Liver (tissue), 9 donors: Measurements from ENCODE around the gene FREY1. TPM values are rescaled to one million over a fixed set of nuclear protein-coding genes. Genes with fewer than 3 reads are reported as not detected.

Experiments
- DNase-seq: peaks from one replicate; pipeline ENCODE4 v3.0.0-alpha.2; 2017; ENCODE audit warnings: low spot score
- H3K27ac ChIP-seq, 2 donors: one replicate each; pipeline ENCODE4 v1.7.0; 2013; ENCODE audit warnings: inconsistent platforms in 2 of 2, low read length in 2 of 2, control low read depth in 1 of 2, low read depth in 1 of 2, mild to moderate bottlenecking in 1 of 2
- H3K27me3 ChIP-seq, 4 donors: one replicate each; pipeline versions ENCODE4 v1.6.1 to v1.7.0; 2013; ENCODE audit warnings: low read length in 3 of 4, inconsistent platforms in 1 of 4, mild to moderate bottlenecking in 1 of 4, moderate library complexity in 1 of 4; ENCODE audit not compliant: control insufficient read depth in 4 of 4, insufficient read depth in 4 of 4
- H3K36me3 ChIP-seq, 4 donors: one replicate each; pipeline versions ENCODE4 v1.6.1 to v1.7.0; 2013; ENCODE audit warnings: low read length in 3 of 4, mild to moderate bottlenecking in 3 of 4, low read depth in 1 of 4, moderate library complexity in 1 of 4; ENCODE audit not compliant: control insufficient read depth in 4 of 4, insufficient read depth in 3 of 4
- H3K4me1 ChIP-seq, 4 donors: one replicate each; pipeline versions ENCODE4 v1.6.1 to v1.7.0; 2013; ENCODE audit warnings: low read length in 3 of 4, mild to moderate bottlenecking in 3 of 4, moderate library complexity in 1 of 4; ENCODE audit not compliant: control insufficient read depth in 4 of 4, insufficient read depth in 4 of 4
- H3K4me3 ChIP-seq, 3 donors: one replicate each; pipeline versions ENCODE4 v1.6.1 to v1.7.0; 2013; ENCODE audit warnings: low read length in 3 of 3, control low read depth in 1 of 3, low read depth in 1 of 3, mild to moderate bottlenecking in 1 of 3
- H3K9ac ChIP-seq, 2 donors: one replicate each; pipeline ENCODE4 v1.7.0; 2013; ENCODE audit warnings: low read length in 2 of 2, mild to moderate bottlenecking in 2 of 2, moderate library complexity in 2 of 2, control low read depth in 1 of 2, low read depth in 1 of 2
- H3K9me3 ChIP-seq, 4 donors: one replicate each; pipeline versions ENCODE4 v1.6.1 to v1.7.0; 2013; ENCODE audit warnings: low read length in 3 of 4; ENCODE audit not compliant: control insufficient read depth in 4 of 4
- ATF3 ChIP-seq: IDR thresholded peaks from 2 replicates; pipeline ENCODE4 v1.6.1; 2016; ENCODE audit warnings: antibody characterized with exemption
- CTCF ChIP-seq: fragments of 150-350 bp; IDR thresholded peaks from 2 replicates; pipeline ENCODE4 v1.5.1; 2017; ENCODE audit warnings: improper control_type of control experiment, low read depth, low read length; ENCODE audit not compliant: missing input control
- EGR1 ChIP-seq, 2 donors: IDR thresholded peaks; 2 replicates each; pipeline ENCODE4 v1.6.1; 2016 to 2018; ENCODE audit warnings: antibody characterized with exemption in 2 of 2, low read depth in 2 of 2
- FOXA1 ChIP-seq: IDR thresholded peaks from 2 replicates; pipeline ENCODE4 v1.6.1; 2016; ENCODE audit warnings: antibody characterized with exemption
- FOXA2 ChIP-seq: IDR thresholded peaks from 2 replicates; pipeline ENCODE4 v1.6.1; 2016; ENCODE audit warnings: antibody characterized with exemption
- GABPA ChIP-seq, 2 donors: IDR thresholded peaks in 1 of 2; conservative IDR thresholded peaks in 1 of 2; 2 replicates each; pipeline ENCODE4 v1.6.1; 2016; ENCODE audit warnings: antibody characterized with exemption in 2 of 2, mild to moderate bottlenecking in 1 of 2, moderate library complexity in 1 of 2
- HNF4A ChIP-seq, 2 donors: conservative IDR thresholded peaks; 2 replicates each; pipeline ENCODE4 v1.6.1; 2016; ENCODE audit warnings: antibody characterized with exemption in 2 of 2, mild to moderate bottlenecking in 2 of 2
- JUND ChIP-seq, 2 donors: IDR thresholded peaks; 2 replicates each; pipeline ENCODE4 v1.6.1; 2016; ENCODE audit warnings: antibody characterized with exemption in 2 of 2
- RAD21 ChIP-seq, 2 donors: IDR thresholded peaks; 2 replicates each; pipeline ENCODE4 v1.6.1; 2016; ENCODE audit warnings: antibody characterized with exemption in 2 of 2, mild to moderate bottlenecking in 2 of 2
- REST ChIP-seq: IDR thresholded peaks from 2 replicates; pipeline ENCODE4 v1.6.1; 2016; ENCODE audit warnings: antibody characterized with exemption, mild to moderate bottlenecking
- RXRA ChIP-seq, 2 donors: IDR thresholded peaks; 2 replicates each; pipeline ENCODE4 v1.6.1; 2017 to 2018; ENCODE audit warnings: antibody characterized with exemption in 2 of 2, mild to moderate bottlenecking in 1 of 2
- TAF1 ChIP-seq: conservative IDR thresholded peaks from 2 replicates; pipeline ENCODE4 v1.6.1; 2016; ENCODE audit warnings: antibody characterized with exemption, mild to moderate bottlenecking
- YY1 ChIP-seq: IDR thresholded peaks from 2 replicates; pipeline ENCODE4 v1.6.1; 2016; ENCODE audit warnings: antibody characterized with exemption, mild to moderate bottlenecking
- WGBS: extraction: QIAGEN DNeasy Blood & Tissue Kit; methylation state at CpG from one replicate; pipeline ENCODE4 v1.1.7; 2013; 5-methylcytosine and 5-hydroxymethylcytosine counted together
- polyA plus RNA-seq, 2 donors: library from polyadenylated mRNA; stranded (reverse) in 1 of 2; unstranded in 1 of 2; fragments of 200-250 nt in 1 of 2; fragments of >200 nt in 1 of 2; fragmentation: Nextera tagmentation in 1 of 2; extraction: Ambion mirVana in 1 of 2; gene quantifications; one replicate each; pipeline versions ENCODE4 v1.2.1 to v1.2.3, GENCODE V29; 2013 to 2015
- total RNA-seq, 2 donors: library from RNA; depleted of rRNA; stranded (reverse); fragments of >200 nt; gene quantifications; one replicate each; pipeline ENCODE4 v1.2.3, GENCODE V29; 2014
- donor health status: healthy.
- donor health status: healthy.
- donor health status: healthy.
- donor health status: healthy.
- donor health status: healthy.

FREY1 gene
- total and polyA plus RNA-seq, 4 donors = 0.18 to 2.1 (median 0.75) TPM; not detected in 1

DNA sequence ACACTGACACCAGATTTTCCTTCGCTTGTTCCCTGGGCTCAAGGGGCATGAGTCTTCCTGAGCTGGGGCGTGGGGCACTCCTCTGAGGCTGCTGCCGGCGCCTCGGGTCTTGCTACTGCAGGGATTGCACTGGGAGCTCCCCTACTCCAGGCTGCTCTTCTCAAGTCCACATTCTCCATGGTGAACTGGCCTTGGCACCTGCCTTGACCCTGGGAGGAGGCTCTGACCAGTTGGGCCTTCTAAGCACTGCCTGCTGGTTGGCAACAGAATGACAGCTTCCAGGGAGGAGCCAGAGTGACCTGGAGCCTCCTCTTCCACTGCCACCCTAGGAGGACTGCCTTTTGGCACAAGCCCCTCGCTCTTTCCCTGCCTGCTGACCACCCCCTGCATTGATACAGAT is 9.5 kb downstream of the FREY1 start:
- TF ChIP-seq YY1 (no peak), HNF4A (conservative IDR thresholded peaks at IDR 0.05) (no peak), TAF1 (no peak), JUND (IDR thresholded peaks at IDR 0.05) (no peak), FOXA1 (no peak), FOXA2 (no peak), CTCF (no peak), ATF3 (no peak), EGR1 (IDR thresholded peaks at IDR 0.05; ENCODE audit: low read depth in 2 of 2) (no peak), RAD21 (IDR thresholded peaks at IDR 0.05) (no peak), REST (no peak), RXRA (IDR thresholded peaks at IDR 0.05) (no peak), GABPA (IDR thresholded peaks at IDR 0.05 in 1 of 2, conservative IDR thresholded peaks at IDR 0.05 in 1 of 2) (no peak)
- DNase-seq = no peak
- H3K4me3 ChIP-seq = no peak overlapping the region
- peaks cover 7 to 32% (median 21%) of the 10 kb centered on the region in 4 donors for H3K4me1 ChIP-seq
- WGBS = 92% methylated on average over 6 of the region's 6 CpGs
- H3K9me3 ChIP-seq = no peaks in the 10 kb centered on the region
- no peak overlapping the region for H3K27ac ChIP-seq
- no peaks in the 10 kb centered on the region for H3K27me3 ChIP-seq
- H3K9ac ChIP-seq = no peak overlapping the region
- H3K36me3 ChIP-seq = no peaks in the 10 kb centered on the region

DNA sequence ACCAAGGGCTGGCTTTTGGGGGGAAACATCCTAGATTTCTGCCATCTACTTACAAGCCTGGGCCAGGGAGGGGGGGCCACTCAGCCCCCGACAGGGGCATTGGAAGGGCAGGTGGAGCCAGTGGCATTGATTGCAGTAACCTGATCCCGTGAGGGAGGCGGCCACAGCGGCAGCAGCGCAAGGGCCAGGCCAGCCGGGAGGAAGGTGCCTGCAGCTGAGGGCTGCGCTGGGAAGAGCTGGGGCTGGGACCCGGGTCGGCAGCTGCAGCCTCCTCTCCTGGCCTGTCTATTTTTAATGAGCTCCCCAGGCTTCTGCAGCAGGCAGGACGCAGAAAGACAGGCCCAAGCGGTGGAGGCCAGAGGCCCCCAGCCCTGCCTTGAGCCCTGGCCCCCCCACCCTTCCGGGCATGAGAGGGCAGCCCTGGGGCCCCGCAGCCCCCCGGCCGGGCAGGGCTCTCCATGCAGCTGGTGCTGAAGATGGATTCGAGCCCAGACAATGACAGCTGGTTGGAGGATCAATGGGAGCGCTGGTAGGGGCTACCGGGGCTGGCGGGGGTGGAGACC is 10.6 kb downstream of the FREY1 start:
- TF ChIP-seq REST (peak; percentile 38), JUND (IDR thresholded peaks at IDR 0.05) (no peak)
- DNase-seq = no peak
- H3K9me3 ChIP-seq = no peaks in the 10 kb centered on the region
- no peak overlapping the region for H3K27ac ChIP-seq
- peaks cover 7 to 38% (median 24%) of the 10 kb centered on the region in 4 donors for H3K4me1 ChIP-seq
- WGBS = 27% methylated on average over 19 of the region's 19 CpGs
- H3K9ac ChIP-seq = no peak overlapping the region
- no peaks in the 10 kb centered on the region for H3K27me3 ChIP-seq
- H3K4me3 ChIP-seq = no peak overlapping the region
- H3K36me3 ChIP-seq = no peaks in the 10 kb centered on the region
